B cell (primary cell): Measurements from ENCODE around the gene TMUB2. TPM values are rescaled to one million over a fixed set of nuclear protein-coding genes. Genes with fewer than 3 reads are reported as not detected.

Experiments
- ATAC-seq: fragments of 200-7000 bp; cut with Tn5 transposase; one replicate; pipeline ENCODE4 v1.10.0; 2021; ENCODE audit warnings: low read depth, mild to moderate bottlenecking, moderate number of reproducible peaks, moderate library complexity
- CTCF ChIA-PET: fragments of 350-600 bp; sonication (Branson Sonifier 250); formaldehyde crosslinking; loops from one replicate; lab custom pipeline; 2021; ENCODE audit warnings: antibody characterized with exemption, inconsistent platforms; lab: Charles Lee
- POLR2A ChIA-PET: fragments of 350-600 bp; sonication (Branson Sonifier 250); formaldehyde crosslinking; loops from one replicate; lab custom pipeline; 2021; ENCODE audit warnings: antibody characterized with exemption; lab: Charles Lee
- DNase-seq: peaks from one replicate; pipeline ENCODE4 v3.0.0; 2013
- H2AFZ ChIP-seq: 2 replicates; pipeline ENCODE4 v1.6.1; 2012; ENCODE audit warnings: mild to moderate bottlenecking, low read depth, low read length; ENCODE audit not compliant: insufficient read depth, poor library complexity, severe bottlenecking
- H3K27ac ChIP-seq, 2 donors: 1 replicate in 1 of 2; 2 replicates in 1 of 2; pipeline ENCODE4 v1.5.1; 2012 to 2013; ENCODE audit warnings: low read length in 2 of 2, mild to moderate bottlenecking in 2 of 2, moderate library complexity in 1 of 2
- H3K27me3 ChIP-seq, 4 experiments: fragments of 200-600 bp in 1 of 4; sonication (generic) in 1 of 4; replicated peaks in 1 of 4; 1 replicate in 2 of 4; 2 replicates in 2 of 4; pipeline versions ENCODE4 v1.6.1 to v1.7.0; 2013 to 2016; ENCODE audit warnings: low read length in 3 of 4, mild to moderate bottlenecking in 2 of 4, mixed read lengths in 1 of 4, moderate library complexity in 1 of 4; ENCODE audit not compliant: insufficient read depth in 4 of 4, control insufficient read depth in 3 of 4; ENCODE audit errors: control extremely low read depth in 1 of 4
- H3K36me3 ChIP-seq, 2 experiments: replicated peaks in 1 of 2; 1 replicate in 1 of 2; 2 replicates in 1 of 2; pipeline versions ENCODE4 v1.6.1 to v1.7.1; 2013; ENCODE audit warnings: low read length in 1 of 2; ENCODE audit not compliant: insufficient read depth in 2 of 2, control insufficient read depth in 1 of 2; ENCODE audit errors: control extremely low read depth in 1 of 2, extremely low read depth in 1 of 2
- H3K4me1 ChIP-seq, 2 donors: fragments of 200-600 bp in 1 of 2; sonication (generic) in 1 of 2; 1 replicate in 1 of 2; 2 replicates in 1 of 2; pipeline versions ENCODE4 v1.5.1 to v1.6.1; 2013 to 2017; ENCODE audit warnings: low read length in 2 of 2; ENCODE audit not compliant: control insufficient read depth in 2 of 2, insufficient read depth in 2 of 2
- H3K4me2 ChIP-seq: replicated peaks from 2 replicates; pipeline ENCODE3; 2012; ENCODE audit warnings: mild to moderate bottlenecking, low read depth, low read length; ENCODE audit not compliant: poor library complexity, severe bottlenecking
- H3K4me3 ChIP-seq, 5 experiments: fragments of 200-600 bp in 1 of 5; sonication (generic) in 1 of 5; 1 replicate in 3 of 5; 2 replicates in 2 of 5; pipeline versions ENCODE4 v1.5.1 to v1.7.0; 2011 to 2016; ENCODE audit warnings: low read length in 4 of 5, mild to moderate bottlenecking in 4 of 5, low read depth in 2 of 5, control low read depth in 1 of 5, moderate library complexity in 1 of 5; ENCODE audit not compliant: insufficient read depth in 1 of 5; ENCODE audit errors: control extremely low read depth in 1 of 5, extremely low read depth in 1 of 5
- H3K79me2 ChIP-seq: fragments of 200-600 bp; sonication (generic); one replicate; pipeline ENCODE4 v1.6.0; 2016; ENCODE audit warnings: low read length; ENCODE audit not compliant: control insufficient read depth, insufficient read depth
- H3K9ac ChIP-seq: fragments of 200-600 bp; sonication (generic); 2 replicates; pipeline ENCODE4 v1.6.1; 2017; ENCODE audit warnings: mild to moderate bottlenecking, low read length, moderate library complexity
- H3K9me3 ChIP-seq, 3 donors: one replicate each; pipeline versions ENCODE4 v1.6.1 to v1.7.1; 2013; ENCODE audit warnings: low read length in 2 of 3; ENCODE audit not compliant: control insufficient read depth in 2 of 3, insufficient read depth in 1 of 3; ENCODE audit errors: control extremely low read depth in 1 of 3
- H4K20me1 ChIP-seq: 2 replicates; pipeline ENCODE4 v1.6.0; 2012; ENCODE audit warnings: mild to moderate bottlenecking, low read length; ENCODE audit not compliant: insufficient read depth, control insufficient read depth, poor library complexity, severe bottlenecking
- H3K27ac Mint-ChIP-seq: one replicate; pipeline ENCODE4 v1.8.0; 2021; ENCODE audit warnings: mixed read lengths
- H3K27me3 Mint-ChIP-seq: one replicate; pipeline ENCODE4 v1.8.0; 2021; ENCODE audit warnings: mixed read lengths
- H3K4me1 Mint-ChIP-seq: one replicate; pipeline ENCODE4 v1.8.0; 2021; ENCODE audit warnings: mixed read lengths
- H3K4me3 Mint-ChIP-seq: one replicate; pipeline ENCODE4 v1.8.0; 2021; ENCODE audit warnings: mixed read lengths
- H3K9me3 Mint-ChIP-seq: one replicate; pipeline ENCODE4 v1.8.0; 2022; ENCODE audit warnings: mixed read lengths; ENCODE audit not compliant: insufficient read depth
- EZH2 ChIP-seq: IDR thresholded peaks from 2 replicates; pipeline ENCODE4 v1.6.1; 2012; ENCODE audit warnings: borderline replicate concordance, low read depth, mild to moderate bottlenecking, moderate library complexity, low read length; ENCODE audit not compliant: insufficient read depth, poor library complexity, severe bottlenecking
- WGBS: methylation state at CpG from one replicate; pipeline ENCODE4 v1.1.5; 2013; ENCODE audit warnings: missing lambda C conversion rate; ENCODE audit not compliant: insufficient coverage; 5-methylcytosine and 5-hydroxymethylcytosine counted together
- intact Hi-C: fragments of 100-400 bp; cut with micrococcal nuclease; formaldehyde crosslinking; loops from one replicate; pipeline ENCODE4 v1.10.0; 2022
- polyA plus RNA-seq: library from polyadenylated mRNA; depleted of rRNA; stranded (reverse); fragments of >200 nt; gene quantifications from 2 replicates; pipeline ENCODE4 v1.2.3, GENCODE V29; 2012
- total RNA-seq, 2 donors: library from RNA; stranded (reverse); fragments of 120-200 nt in 1 of 2; gene quantifications; 1 replicate in 1 of 2; 2 replicates in 1 of 2; pipeline versions ENCODE4 v1.2.3 to v1.2.4, GENCODE V29; 2013 to 2022
- TF ChIP-seq, protein P1 (sequence below): fragments of 200-600 bp; IDR thresholded peaks from one replicate; pipeline ENCODE4 v1.8.0; 2022; ENCODE audit warnings: antibody characterized with exemption, mild to moderate bottlenecking

Gene TMUB2
- total and polyA plus RNA-seq, 2 donors (not counting 1 experiment from before 2014, with no cell fraction given): 52.3 to 114 TPM

DNA sequence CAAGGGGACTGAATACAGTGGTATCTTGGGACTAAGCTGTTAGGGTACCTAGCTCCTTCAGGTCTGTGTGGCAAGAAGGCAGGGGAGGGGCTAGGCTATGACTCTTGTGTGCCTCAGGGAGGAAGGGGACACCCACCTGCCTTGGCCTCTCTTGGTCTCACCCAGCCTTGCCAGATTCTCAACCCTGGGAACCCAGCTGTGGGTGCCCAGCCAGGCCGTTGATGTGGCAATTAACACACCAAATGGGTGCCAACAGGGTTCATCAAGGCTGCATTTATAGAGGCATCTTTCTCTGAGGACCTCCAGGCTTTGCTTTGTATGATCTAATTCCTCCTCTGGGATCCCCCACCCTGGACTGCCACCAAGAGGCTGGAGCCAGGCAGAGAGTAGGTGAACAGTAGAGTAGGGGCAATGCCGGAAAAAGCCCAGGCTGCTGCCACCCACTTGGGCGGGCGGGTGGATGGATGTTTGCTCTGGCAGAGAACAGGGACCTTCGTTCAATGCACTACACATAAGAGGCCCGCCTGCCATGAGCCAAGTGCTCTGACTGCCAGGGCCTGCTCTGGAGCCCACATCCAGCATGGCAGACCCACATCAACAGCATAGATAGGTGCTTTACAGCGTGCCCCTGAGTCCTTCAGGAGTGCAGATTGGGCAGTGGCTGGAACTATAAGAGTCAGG, 19.5 kb upstream of the TMUB2 start:
- Mint-ChIP-seq H3K4me3 (no peak overlapping the region), H3K9me3 (no peaks in the 10 kb centered on the region), H3K4me1 (peaks cover 9% of the 10 kb centered on the region), H3K27ac (no peak overlapping the region), H3K27me3 (no peaks in the 10 kb centered on the region)
- Histone ChIP-seq H3K36me3 (no peaks in the 10 kb centered on the region), H3K79me2 (no peaks in the 10 kb centered on the region), H3K4me3 (no peak overlapping the region), H3K27me3 (no peaks in the 10 kb centered on the region), H3K27ac (no peak overlapping the region), H3K9me3 (no peaks in the 10 kb centered on the region), H2AFZ (no peak overlapping the region), H3K4me2 (no peak overlapping the region), H4K20me1 (no peaks in the 10 kb centered on the region), H3K4me1 (peaks cover 0 to 13% of the 10 kb centered on the region in 2 donors), H3K9ac (no peak overlapping the region)
- ATAC-seq: no peak
- WGBS: 92% methylated on average over 7 of the region's 7 CpGs
- CTCF ChIA-PET: interaction anchor here (1.0 to 2.5 kb wide), 5 partner anchors 8 to 224 kb away, joined by 3 to 34 read pairs (median 4); partner anchors contain the start of gene LSM12
- POLR2A ChIA-PET: interaction anchor here (0.6 kb wide), 1 partner anchor 25 kb away, joined by 3 read pairs; the partner anchor contains the start of gene HROB
- TF ChIP-seq, protein P1, sequence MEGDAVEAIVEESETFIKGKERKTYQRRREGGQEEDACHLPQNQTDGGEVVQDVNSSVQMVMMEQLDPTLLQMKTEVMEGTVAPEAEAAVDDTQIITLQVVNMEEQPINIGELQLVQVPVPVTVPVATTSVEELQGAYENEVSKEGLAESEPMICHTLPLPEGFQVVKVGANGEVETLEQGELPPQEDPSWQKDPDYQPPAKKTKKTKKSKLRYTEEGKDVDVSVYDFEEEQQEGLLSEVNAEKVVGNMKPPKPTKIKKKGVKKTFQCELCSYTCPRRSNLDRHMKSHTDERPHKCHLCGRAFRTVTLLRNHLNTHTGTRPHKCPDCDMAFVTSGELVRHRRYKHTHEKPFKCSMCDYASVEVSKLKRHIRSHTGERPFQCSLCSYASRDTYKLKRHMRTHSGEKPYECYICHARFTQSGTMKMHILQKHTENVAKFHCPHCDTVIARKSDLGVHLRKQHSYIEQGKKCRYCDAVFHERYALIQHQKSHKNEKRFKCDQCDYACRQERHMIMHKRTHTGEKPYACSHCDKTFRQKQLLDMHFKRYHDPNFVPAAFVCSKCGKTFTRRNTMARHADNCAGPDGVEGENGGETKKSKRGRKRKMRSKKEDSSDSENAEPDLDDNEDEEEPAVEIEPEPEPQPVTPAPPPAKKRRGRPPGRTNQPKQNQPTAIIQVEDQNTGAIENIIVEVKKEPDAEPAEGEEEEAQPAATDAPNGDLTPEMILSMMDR: no peak
- TF ChIP-seq EZH2: no peak
- no peak for DNase-seq
- intact Hi-C loops: no loop called here

DNA sequence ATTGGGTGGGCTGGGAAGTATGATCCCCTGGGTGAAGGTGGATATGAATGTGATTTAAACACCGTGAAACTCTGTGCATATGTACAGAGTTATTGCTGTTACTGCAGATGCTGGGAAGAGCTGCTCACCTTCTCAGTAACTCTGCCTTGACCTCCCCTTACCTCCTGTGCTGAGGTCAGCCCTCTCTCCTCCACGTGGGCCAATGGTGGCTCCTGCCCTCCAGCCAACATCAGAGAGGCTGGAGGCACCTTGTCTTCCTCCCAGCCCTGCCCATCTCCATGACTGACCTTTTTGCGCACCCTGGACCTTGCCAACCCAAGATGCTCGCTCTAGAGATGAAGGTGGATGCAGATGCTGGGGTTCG, 16.7 kb upstream of the TMUB2 start:
- Mint-ChIP-seq H3K9me3 (no peaks in the 10 kb centered on the region), H3K4me3 (no peak overlapping the region), H3K4me1 (peaks cover 9% of the 10 kb centered on the region), H3K27me3 (no peaks in the 10 kb centered on the region), H3K27ac (no peak overlapping the region)
- intact Hi-C loops: no loop called here
- no peak overlapping the region for H3K9ac ChIP-seq
- H3K79me2 ChIP-seq: no peaks in the 10 kb centered on the region
- H3K4me2 ChIP-seq: no peak overlapping the region
- DNase-seq (no peak), ATAC-seq (no peak)
- peaks cover 0 to 2% of the 10 kb centered on the region in 2 experiments for H3K36me3 ChIP-seq
- CTCF ChIA-PET: interaction anchor here (1.0 to 2.5 kb wide), 2 partner anchors 148 to 227 kb away, joined by 3 to 34 read pairs; no protein-coding TSS in a partner anchor
- 90% methylated on average over 3 of the region's 5 CpGs for WGBS
- no peak overlapping the region for H3K27ac ChIP-seq
- POLR2A ChIA-PET: no interaction called here
- H3K4me3 ChIP-seq: no peak overlapping the region
- no peaks in the 10 kb centered on the region for H3K9me3 ChIP-seq
- no peaks in the 10 kb centered on the region for H4K20me1 ChIP-seq
- H3K4me1 ChIP-seq: peaks cover 0 to 13% of the 10 kb centered on the region in 2 donors
- H3K27me3 ChIP-seq: no peaks in the 10 kb centered on the region
- TF ChIP-seq, protein P1: no peak
- TF ChIP-seq EZH2: no peak
- H2AFZ ChIP-seq: no peak overlapping the region
